ENCODE measurements around the gene SEMA4C.

Gene SEMA4C

GRCh38 chr2:96819876-96820511, 49.9 kb downstream of the SEMA4C start:
- DNase-seq (no peak), ATAC-seq (no peak)

GRCh38 chr2:96819128-96819875, 50.6 kb downstream of the SEMA4C start:
- ATAC-seq (no peak), DNase-seq (no peak)

GRCh38 chr2:96817882-96818281, 52.0 kb downstream of the SEMA4C start:
- DNase-seq (no peak), ATAC-seq (no peak)

- DNase-seq = no peak
- ATAC-seq = no peak
Observed at GRCh38 chr2:96816836-96817702, 52.8 kb downstream of the SEMA4C start.

- ATAC-seq (peak; percentile 96), DNase-seq (peak; percentile 99)
Observed at GRCh38 chr2:96816127-96816835, 53.6 kb downstream of the SEMA4C start, which contains the start of gene CNNM3. CNNM3 (plus strand) TSS chr2:96816268; CDS start chr2:96816278, 10 bp downstream.

GRCh38 chr2:96815326-96816126, 54.4 kb downstream of the SEMA4C start:
- ATAC-seq = no peak
- peak; percentile 32 for DNase-seq

- DNase-seq (no peak), ATAC-seq (no peak)
Observed at GRCh38 chr2:96813656-96814055, 56.2 kb downstream of the SEMA4C start.

- no peak for DNase-seq
- ATAC-seq = no peak
Observed at GRCh38 chr2:96811917-96812316, 58.0 kb downstream of the SEMA4C start.

GRCh38 chr2:96810783-96811192, 59.1 kb downstream of the SEMA4C start:
- no peak for ATAC-seq

GRCh38 chr2:96809951-96810782, 59.7 kb downstream of the SEMA4C start:
- DNase-seq = no peak
- ATAC-seq = no peak

More at GRCh38 chr2:96810783-96811192, 59.1 kb downstream of the SEMA4C start:
- no peak for DNase-seq

Data from stimulated activated naive CD8-positive, alpha-beta T cell treated with anti-CD3 and anti-CD28 coated beads, Interleukin-15, Interleukin-2, amounts not matched to agents 100 U/mL and 50 U/mL, for 24 hours (primary cell).